GM18526 (cell line): ENCODE results near the gene KCTD21.
A peak's percentile ranks its signal among the peaks of the same experiment; 100 is the strongest.

Experiments used
- POLR2A ChIP-seq: IDR thresholded peaks from 3 replicates; pipeline ENCODE4 v1.6.1; 2011; ENCODE audit not compliant: insufficient read length; ENCODE audit errors: extremely low read depth

Gene KCTD21

GRCh38 chr11:78188286-78189173 is at the start of gene KCTD21, which contains the start of gene USP35:
Gene KCTD21, minus strand, starts transcription at chr11:78188626. Its CDS starts 14,072 bp downstream, at chr11:78174554.
Gene USP35, plus strand, starts transcription at chr11:78188919. Its CDS starts 7,327 bp downstream, at chr11:78196246.
- TF ChIP-seq POLR2A = peak; percentile 57

- no peak for TF ChIP-seq POLR2A
These were observed 49.0 kb upstream of the KCTD21 start for GRCh38 chr11:78237293-78238046.

- TF ChIP-seq POLR2A = no peak
These were observed 45.6 kb upstream of the KCTD21 start for GRCh38 chr11:78234006-78234405.

- no peak for TF ChIP-seq POLR2A
These were observed 43.6 kb upstream of the KCTD21 start for GRCh38 chr11:78231962-78232501.

- no peak for TF ChIP-seq POLR2A
These were observed 41.9 kb upstream of the KCTD21 start for GRCh38 chr11:78230161-78230877.

GRCh38 chr11:78229106-78229505 is 40.7 kb upstream of the KCTD21 start:
- no peak for TF ChIP-seq POLR2A

- TF ChIP-seq POLR2A = no peak
These were observed 40.0 kb upstream of the KCTD21 start for GRCh38 chr11:78228467-78228866.

GRCh38 chr11:78227921-78228320 is 39.5 kb upstream of the KCTD21 start:
- no peak for TF ChIP-seq POLR2A

- no peak for TF ChIP-seq POLR2A
These were observed 38.6 kb upstream of the KCTD21 start for GRCh38 chr11:78226684-78227680.

- no peak for TF ChIP-seq POLR2A
These were observed 36.5 kb upstream of the KCTD21 start for GRCh38 chr11:78224906-78225420.

- TF ChIP-seq POLR2A = no peak
These were observed 36.1 kb upstream of the KCTD21 start for GRCh38 chr11:78224506-78224905.

- TF ChIP-seq POLR2A = no peak
These were observed 35.0 kb upstream of the KCTD21 start for GRCh38 chr11:78223320-78223954.
